ENCODE data around the gene TREX2.

TREX2 gene

DNA sequence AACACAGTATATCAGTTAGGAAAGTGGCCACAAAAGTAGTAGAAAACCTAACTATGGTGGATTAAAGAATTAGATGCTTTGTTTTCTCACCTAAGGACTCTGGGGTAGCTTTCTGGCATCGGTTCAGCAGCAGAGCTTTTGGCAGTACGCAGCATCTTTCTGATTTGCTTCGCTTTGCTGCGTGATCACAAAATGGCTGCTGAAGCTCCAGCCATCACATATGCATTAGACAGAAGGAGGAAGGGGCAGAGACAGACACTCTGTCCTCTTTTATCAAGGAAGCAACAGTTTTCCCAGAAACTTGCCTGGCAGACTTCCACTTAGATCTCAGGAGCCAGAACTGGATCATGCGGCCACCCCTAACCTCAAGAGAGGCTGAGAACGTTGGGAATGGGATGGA lies 15.1 kb downstream of the TREX2 start:
- no peak for DNase-seq (ENCODE audit: low read depth)
- TF ChIP-seq, protein P1, sequence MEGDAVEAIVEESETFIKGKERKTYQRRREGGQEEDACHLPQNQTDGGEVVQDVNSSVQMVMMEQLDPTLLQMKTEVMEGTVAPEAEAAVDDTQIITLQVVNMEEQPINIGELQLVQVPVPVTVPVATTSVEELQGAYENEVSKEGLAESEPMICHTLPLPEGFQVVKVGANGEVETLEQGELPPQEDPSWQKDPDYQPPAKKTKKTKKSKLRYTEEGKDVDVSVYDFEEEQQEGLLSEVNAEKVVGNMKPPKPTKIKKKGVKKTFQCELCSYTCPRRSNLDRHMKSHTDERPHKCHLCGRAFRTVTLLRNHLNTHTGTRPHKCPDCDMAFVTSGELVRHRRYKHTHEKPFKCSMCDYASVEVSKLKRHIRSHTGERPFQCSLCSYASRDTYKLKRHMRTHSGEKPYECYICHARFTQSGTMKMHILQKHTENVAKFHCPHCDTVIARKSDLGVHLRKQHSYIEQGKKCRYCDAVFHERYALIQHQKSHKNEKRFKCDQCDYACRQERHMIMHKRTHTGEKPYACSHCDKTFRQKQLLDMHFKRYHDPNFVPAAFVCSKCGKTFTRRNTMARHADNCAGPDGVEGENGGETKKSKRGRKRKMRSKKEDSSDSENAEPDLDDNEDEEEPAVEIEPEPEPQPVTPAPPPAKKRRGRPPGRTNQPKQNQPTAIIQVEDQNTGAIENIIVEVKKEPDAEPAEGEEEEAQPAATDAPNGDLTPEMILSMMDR (IDR thresholded peaks at IDR 0.05; ENCODE audit: insufficient read depth, low read depth, low read length, missing control alignments), result no peak
- no peak overlapping the region for H3K4me3 ChIP-seq (ENCODE audit: low read depth, low read length)

DNA sequence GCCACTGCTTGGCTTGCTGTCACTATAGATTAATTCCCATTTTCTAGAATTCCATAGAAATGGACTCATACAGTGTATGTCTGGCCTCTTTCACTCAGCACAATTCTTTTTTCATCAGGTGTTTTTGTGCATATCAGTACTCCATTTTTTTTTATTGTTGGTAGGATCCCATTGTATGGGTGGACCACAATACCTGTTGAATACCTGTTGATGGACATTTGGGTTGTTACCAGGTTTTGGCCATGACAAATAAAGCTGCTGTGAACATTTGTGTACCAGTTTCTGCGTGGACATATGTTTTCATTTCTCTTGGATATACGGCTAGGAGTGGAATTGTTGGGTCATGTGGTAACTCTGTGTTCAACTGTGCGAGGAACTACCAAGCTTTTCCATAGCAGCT lies 19.7 kb downstream of the TREX2 start:
- no peak for DNase-seq (ENCODE audit: low read depth)
- TF ChIP-seq, protein P1 (IDR thresholded peaks at IDR 0.05; ENCODE audit: insufficient read depth, low read depth, low read length, missing control alignments), result no peak
- H3K4me3 ChIP-seq (ENCODE audit: low read depth, low read length), result no peak overlapping the region

DNA sequence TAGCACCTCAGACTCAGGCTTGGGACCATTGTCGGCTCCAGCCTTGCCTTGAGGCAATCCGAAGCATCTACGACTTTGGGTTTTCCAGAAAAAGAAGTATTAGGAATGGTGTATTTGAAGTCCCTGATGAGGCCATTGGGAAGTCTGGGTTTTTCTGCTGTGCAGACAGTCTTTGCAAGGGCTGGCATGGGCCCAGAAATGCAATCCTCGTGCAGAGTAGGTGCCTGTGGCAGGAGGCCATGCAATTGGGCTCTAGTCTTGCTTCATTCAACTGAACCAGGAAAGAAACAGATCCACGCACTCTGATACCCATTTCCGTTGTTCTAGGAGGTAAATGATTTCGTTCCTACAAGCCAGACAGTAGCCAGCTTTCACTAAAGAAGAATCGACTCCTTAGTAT lies 22.2 kb downstream of the TREX2 start:
- DNase-seq (ENCODE audit: low read depth), result no peak
- TF ChIP-seq, protein P1 (IDR thresholded peaks at IDR 0.05; ENCODE audit: insufficient read depth, low read depth, low read length, missing control alignments), result no peak
- no peak overlapping the region for H3K4me3 ChIP-seq (ENCODE audit: low read depth, low read length)

DNA sequence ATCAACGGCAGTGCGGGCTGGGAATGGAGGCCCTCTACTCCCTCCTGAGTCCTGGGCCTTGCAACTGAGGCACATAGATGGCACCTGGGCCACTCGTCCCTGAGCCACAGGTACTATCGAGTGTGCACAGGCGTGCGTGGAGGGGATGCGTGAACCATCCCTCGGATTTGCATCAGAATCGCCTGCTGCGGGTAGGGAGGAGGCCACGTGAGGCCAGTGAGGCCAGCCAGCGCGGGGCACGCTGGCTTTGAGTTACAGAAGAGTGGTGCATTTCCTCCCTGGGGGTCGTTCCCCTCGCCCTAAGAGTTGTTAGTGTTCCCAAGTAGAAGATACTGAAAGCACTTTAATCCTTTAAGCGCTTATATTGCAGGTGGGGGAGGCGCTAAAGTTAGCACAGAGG lies 24.0 kb downstream of the TREX2 start:
- TF ChIP-seq, protein P1 (IDR thresholded peaks at IDR 0.05; ENCODE audit: insufficient read depth, low read depth, low read length, missing control alignments), result no peak
- DNase-seq (ENCODE audit: low read depth), result no peak
- no peak overlapping the region for H3K4me3 ChIP-seq (ENCODE audit: low read depth, low read length)

DNA sequence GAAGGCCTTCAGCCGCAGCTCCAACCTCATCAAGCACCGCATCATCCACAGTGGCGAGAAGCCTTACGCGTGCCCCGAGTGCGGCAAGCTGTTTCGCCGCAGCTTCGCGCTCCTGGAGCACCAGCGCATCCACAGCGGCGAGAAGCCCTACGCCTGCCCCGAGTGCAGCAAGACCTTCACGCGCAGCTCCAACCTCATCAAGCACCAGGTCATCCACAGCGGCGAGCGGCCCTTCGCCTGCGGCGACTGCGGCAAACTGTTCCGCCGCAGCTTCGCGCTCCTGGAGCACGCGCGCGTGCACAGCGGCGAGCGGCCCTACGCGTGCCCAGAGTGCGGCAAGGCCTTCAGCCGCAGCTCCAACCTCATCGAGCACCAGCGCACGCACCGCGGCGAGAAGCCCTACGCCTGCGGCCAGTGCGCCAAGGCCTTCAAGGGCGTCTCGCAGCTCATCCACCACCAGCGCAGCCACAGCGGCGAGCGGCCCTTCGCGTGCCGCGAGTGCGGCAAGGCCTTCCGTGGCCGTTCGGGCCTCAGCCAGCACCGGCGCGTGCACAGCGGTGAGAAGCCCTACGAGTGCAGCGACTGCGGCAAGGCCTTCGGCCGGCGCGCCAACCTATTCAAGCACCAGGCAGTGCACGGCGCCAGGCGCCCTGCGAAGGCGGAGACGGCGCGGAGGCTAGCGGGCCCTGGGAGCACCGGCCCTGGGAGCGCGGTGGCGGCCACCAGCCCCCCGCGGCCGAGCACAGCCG lies 24.8 kb downstream of the TREX2 start:
- TF ChIP-seq, protein P1 (IDR thresholded peaks at IDR 0.05; ENCODE audit: insufficient read depth, low read depth, low read length, missing control alignments), result no peak
- DNase-seq (ENCODE audit: low read depth), result no peak
- H3K4me3 ChIP-seq (ENCODE audit: low read depth, low read length), result no peak overlapping the region

DNA sequence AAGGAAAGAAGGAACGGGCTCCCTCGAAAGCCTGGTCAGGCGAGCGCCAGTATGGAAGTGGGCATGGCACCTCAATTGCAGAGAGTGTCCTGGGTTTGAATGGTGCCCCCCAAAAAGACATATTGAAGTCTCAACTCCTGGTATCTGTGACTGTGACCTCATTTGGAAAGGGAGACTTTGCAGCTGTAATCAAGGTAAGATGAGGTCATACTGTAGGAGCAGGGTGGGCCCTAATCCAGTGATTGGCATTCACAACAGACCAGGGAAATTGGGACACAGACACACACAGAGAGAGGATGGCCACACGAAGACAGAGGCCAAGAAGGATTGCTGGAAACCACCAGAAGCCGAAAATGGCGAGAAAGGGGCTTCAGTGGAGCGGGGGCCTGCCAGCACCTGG lies 28.2 kb downstream of the TREX2 start:
- TF ChIP-seq, protein P1 (IDR thresholded peaks at IDR 0.05; ENCODE audit: insufficient read depth, low read depth, low read length, missing control alignments), result no peak
- H3K4me3 ChIP-seq (ENCODE audit: low read depth, low read length), result no peak overlapping the region
- DNase-seq (ENCODE audit: low read depth), result no peak
